SK-N-SH (cell line): ENCODE data around the gene SPANXA1.
"Not testable (repeated sequence)": the region's sequence is repeated elsewhere in the genome, so short reads cannot be mapped to it uniquely, and the experiment has no call there.

Experiments used
- CTCF ChIP-seq: fragments of 200-600 bp; sonication (generic); IDR thresholded peaks from 2 replicates; pipeline ENCODE4 v1.6.1; 2017; ENCODE audit warnings: antibody characterized with exemption, mild to moderate bottlenecking, moderate library complexity
- RAD21 ChIP-seq: IDR thresholded peaks from 2 replicates; pipeline ENCODE4 v1.6.1; 2012; ENCODE audit warnings: mild to moderate bottlenecking, low read length

GRCh38 chrX:141584638-141585037 lies at the start of gene SPANXA1:
- not testable (repeated sequence) for TF ChIP-seq RAD21, CTCF
